ENCODE results near the gene FANCC.

The FANCC gene

DNA sequence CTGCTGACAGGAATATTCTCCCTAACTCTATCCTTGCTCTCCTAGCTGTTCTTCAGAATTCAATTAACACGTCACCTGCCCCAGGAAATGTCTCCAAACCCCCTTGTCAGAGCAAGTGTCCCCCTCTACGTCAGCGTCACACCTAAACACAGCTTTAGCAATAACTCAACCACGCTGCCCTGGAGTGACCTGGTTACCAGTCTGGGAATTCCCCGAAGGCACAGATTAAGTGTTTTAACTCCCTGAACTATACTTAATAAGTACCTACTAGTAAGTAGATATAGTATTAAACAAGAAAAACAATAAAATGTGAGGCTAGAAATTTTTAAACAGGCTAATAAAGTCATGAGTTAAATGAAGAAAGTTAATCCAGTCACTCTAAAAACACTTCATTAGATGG is 78.4 kb downstream of the FANCC start:
- no peak for DNase-seq (ENCODE audit: low read depth)
- no peak overlapping the region for H3K4me3 ChIP-seq (ENCODE audit: low read length)
- TF ChIP-seq, protein P1, sequence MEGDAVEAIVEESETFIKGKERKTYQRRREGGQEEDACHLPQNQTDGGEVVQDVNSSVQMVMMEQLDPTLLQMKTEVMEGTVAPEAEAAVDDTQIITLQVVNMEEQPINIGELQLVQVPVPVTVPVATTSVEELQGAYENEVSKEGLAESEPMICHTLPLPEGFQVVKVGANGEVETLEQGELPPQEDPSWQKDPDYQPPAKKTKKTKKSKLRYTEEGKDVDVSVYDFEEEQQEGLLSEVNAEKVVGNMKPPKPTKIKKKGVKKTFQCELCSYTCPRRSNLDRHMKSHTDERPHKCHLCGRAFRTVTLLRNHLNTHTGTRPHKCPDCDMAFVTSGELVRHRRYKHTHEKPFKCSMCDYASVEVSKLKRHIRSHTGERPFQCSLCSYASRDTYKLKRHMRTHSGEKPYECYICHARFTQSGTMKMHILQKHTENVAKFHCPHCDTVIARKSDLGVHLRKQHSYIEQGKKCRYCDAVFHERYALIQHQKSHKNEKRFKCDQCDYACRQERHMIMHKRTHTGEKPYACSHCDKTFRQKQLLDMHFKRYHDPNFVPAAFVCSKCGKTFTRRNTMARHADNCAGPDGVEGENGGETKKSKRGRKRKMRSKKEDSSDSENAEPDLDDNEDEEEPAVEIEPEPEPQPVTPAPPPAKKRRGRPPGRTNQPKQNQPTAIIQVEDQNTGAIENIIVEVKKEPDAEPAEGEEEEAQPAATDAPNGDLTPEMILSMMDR (IDR thresholded peaks at IDR 0.05; ENCODE audit: insufficient read depth, low read depth, low read length, missing control alignments) = no peak

DNA sequence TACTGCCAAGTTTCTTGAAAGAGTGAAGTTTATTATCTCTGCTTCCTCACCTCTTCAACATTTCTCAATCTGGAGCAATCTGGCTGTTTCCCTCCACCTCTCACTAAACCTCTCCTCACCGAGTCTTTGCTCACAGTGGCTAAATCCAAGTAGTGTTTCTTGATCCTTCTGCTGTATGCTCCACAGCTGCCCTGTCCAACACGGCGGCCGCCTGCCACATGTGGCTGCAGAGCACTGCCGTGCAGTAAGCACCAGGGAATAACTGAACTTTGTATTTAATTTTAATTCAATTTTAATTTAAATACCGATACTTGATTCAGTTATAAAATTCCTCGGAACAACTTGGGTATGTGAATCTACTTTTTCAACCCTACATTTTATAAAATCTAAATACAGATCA is 80.2 kb downstream of the FANCC start:
- TF ChIP-seq, protein P1 (IDR thresholded peaks at IDR 0.05; ENCODE audit: insufficient read depth, low read depth, low read length, missing control alignments) = no peak
- no peak for DNase-seq (ENCODE audit: low read depth)
- H3K4me3 ChIP-seq (ENCODE audit: low read length) = no peak overlapping the region

DNA sequence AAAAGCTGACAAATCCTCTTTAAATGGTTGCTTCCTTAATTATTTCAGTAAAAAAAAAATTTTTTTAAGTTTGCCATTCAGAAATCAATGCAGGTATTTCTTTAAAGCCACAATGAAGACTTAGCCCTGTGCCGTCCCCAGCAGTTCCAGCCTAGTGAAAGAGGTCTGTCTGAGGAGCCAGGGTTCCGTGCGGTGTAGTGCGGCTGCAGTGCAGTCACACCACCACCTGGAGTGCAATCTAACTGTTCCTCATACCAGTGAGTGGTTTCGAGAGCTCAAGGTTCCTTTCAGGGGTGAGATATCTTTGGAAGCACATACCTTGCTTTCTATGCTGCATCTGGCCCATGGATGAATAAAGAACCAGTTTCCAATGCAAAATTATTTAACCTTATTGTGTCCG is 87.5 kb downstream of the FANCC start:
- TF ChIP-seq, protein P1 (IDR thresholded peaks at IDR 0.05; ENCODE audit: insufficient read depth, low read depth, low read length, missing control alignments) = no peak
- H3K4me3 ChIP-seq (ENCODE audit: low read length) = no peak overlapping the region
- no peak for DNase-seq (ENCODE audit: low read depth)

DNA sequence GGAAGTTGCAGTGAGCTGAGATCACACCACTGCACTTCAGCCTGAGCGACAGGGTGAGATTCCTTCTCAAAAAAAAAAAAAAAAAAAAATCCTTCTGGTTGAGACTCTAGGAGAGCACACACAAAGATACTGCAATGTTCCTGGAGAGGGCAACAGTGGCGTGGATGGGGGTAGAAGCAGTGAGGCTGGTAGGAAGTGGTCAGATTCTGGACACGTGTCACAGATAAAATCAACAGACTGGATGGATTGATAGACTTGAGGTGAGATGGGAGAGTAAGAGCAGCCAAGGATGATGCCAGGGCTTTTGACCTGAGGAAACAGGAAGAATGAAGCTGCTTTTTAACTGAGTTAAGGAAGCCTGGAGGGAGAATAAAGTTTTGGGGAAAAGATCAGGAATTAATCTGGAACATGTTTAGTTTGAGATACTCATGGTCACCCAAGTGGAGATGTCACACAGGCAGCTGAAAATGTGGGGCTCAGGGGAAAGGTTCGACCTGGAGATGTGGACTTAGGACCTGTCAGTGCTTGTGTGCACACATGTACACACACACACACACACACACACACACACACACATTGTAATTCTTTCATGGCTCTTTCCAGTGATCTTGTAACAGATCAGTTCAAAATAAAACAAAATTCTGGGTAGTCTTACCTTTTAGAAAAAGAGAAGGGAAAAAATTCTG is 88.1 kb downstream of the FANCC start:
- DNase-seq (ENCODE audit: low read depth) = no peak
- no peak overlapping the region for H3K4me3 ChIP-seq (ENCODE audit: low read length)
- TF ChIP-seq, protein P1 (IDR thresholded peaks at IDR 0.05; ENCODE audit: insufficient read depth, low read depth, low read length, missing control alignments) = no peak

DNA sequence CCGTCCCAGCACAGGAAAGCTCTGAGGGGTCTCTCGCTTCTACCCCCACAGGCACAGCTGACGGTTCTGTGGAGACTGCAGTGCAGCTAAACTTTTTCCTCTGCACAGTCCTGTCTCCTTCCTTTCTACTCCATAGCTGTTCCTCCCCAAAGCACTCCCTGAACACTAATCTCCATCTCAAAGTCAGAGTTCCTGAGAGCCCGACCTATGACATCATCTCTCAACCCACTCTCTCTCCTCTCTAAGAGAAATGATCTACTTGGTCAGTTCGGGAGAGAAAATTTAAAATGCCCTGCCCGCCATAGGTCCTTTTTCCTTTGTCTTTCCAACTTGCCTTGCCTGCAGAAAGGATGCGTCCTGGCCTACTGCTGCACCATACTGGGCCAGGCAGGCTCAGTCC is 90.6 kb downstream of the FANCC start:
- no peak for DNase-seq (ENCODE audit: low read depth)
- TF ChIP-seq, protein P1 (IDR thresholded peaks at IDR 0.05; ENCODE audit: insufficient read depth, low read depth, low read length, missing control alignments) = no peak
- H3K4me3 ChIP-seq (ENCODE audit: low read length) = no peak overlapping the region

DNA sequence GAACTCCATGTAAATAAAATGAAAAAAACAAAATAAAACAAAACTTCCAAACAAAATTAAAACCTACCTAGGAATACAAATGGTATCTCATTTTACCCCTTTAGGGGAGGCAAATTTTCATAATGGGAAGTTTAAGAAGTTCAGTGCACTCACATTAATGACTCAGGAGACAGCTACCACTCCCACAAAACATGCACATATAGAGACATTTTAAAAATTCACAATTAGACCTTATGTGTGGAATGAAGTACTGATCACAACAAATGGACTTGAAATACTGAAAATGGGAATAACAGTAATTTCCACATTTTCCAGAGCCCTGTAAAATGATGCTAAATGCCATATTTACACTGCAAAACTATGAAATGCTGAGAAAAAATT is 91.8 kb downstream of the FANCC start:
- H3K4me3 ChIP-seq (ENCODE audit: low read length) = no peak overlapping the region
- TF ChIP-seq, protein P1 (IDR thresholded peaks at IDR 0.05; ENCODE audit: insufficient read depth, low read depth, low read length, missing control alignments) = no peak
- DNase-seq (ENCODE audit: low read depth) = no peak

DNA sequence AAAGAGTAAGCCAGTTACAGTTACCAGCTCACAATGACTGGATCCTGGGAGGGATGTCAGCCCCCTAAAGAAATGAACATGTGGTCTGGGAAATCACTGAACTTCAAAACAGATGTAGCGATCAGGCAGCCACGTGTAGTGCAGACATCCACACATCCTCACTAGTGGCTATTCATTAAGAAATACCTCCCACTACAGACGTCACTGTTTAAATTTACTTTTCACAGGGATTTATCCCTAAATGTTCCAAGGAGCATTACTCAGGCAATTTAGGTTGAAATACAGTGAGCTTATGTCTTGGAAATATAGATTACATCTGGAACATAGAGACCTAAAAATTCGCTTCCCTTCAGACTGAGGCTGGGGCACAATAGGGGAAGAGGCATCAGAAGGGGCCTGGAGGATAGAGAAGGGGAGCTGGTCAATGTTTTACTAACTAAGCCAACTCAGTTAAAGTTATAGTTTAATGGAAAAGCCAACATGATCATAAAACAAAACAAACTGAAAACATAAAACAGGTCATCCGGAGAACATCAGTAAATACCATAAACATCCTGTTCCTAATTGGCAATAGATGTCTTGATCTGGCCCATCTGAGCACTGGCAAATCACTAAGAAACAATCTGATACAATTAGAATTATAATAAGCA is 92.3 kb downstream of the FANCC start:
- TF ChIP-seq, protein P1 (IDR thresholded peaks at IDR 0.05; ENCODE audit: insufficient read depth, low read depth, low read length, missing control alignments) = no peak
- DNase-seq (ENCODE audit: low read depth) = no peak
- no peak overlapping the region for H3K4me3 ChIP-seq (ENCODE audit: low read length)
